Stomach smooth muscle (tissue), 2 donors: ENCODE data around the gene RFX1.
A peak's percentile ranks its signal among the peaks of the same experiment; 100 is the strongest.

ENCODE experiments used
- H3K27ac ChIP-seq: one replicate; pipeline ENCODE4 v1.7.0; 2013; ENCODE audit warnings: mild to moderate bottlenecking, low read length, inconsistent platforms
- H3K27me3 ChIP-seq, 2 donors: one replicate each; pipeline ENCODE4 v1.7.0; 2013; ENCODE audit warnings: low read length in 2 of 2; ENCODE audit not compliant: insufficient read depth in 2 of 2, control insufficient read depth in 1 of 2
- H3K36me3 ChIP-seq, 2 donors: one replicate each; pipeline ENCODE4 v1.7.0; 2013; ENCODE audit warnings: low read length in 2 of 2; ENCODE audit not compliant: control insufficient read depth in 2 of 2, insufficient read depth in 2 of 2
- H3K4me1 ChIP-seq: one replicate; pipeline ENCODE4 v1.7.0; 2013; ENCODE audit warnings: low read length; ENCODE audit not compliant: control insufficient read depth, insufficient read depth
- H3K4me3 ChIP-seq, 2 donors: one replicate each; pipeline ENCODE4 v1.7.0; 2013; ENCODE audit warnings: low read length in 2 of 2
- H3K9ac ChIP-seq, 2 donors: one replicate each; pipeline ENCODE4 v1.7.0; 2013; ENCODE audit warnings: low read length in 2 of 2, mild to moderate bottlenecking in 1 of 2
- H3K9me3 ChIP-seq, 2 donors: one replicate each; pipeline ENCODE4 v1.7.0; 2013; ENCODE audit warnings: low read length in 2 of 2; ENCODE audit not compliant: control insufficient read depth in 2 of 2
- donor health status: healthy.
- donor health status: Pancreatic carcinoma.

Gene RFX1

GRCh38 chr19:14004619-14005348 lies 1.3 kb downstream of the RFX1 start:
- H3K9me3 ChIP-seq, result no peaks in the 10 kb centered on the region
- H3K27me3 ChIP-seq, result no peaks in the 10 kb centered on the region
- H3K4me1 ChIP-seq, result peaks cover 25% of the 10 kb centered on the region
- no peaks in the 10 kb centered on the region for H3K36me3 ChIP-seq
- peak overlapping the region; percentile 42 to 56 for H3K9ac ChIP-seq
- peak overlapping the region; percentile 98 for H3K27ac ChIP-seq
- H3K4me3 ChIP-seq, result peak overlapping the region in 1 of 2 donors; percentile 94

DNA sequence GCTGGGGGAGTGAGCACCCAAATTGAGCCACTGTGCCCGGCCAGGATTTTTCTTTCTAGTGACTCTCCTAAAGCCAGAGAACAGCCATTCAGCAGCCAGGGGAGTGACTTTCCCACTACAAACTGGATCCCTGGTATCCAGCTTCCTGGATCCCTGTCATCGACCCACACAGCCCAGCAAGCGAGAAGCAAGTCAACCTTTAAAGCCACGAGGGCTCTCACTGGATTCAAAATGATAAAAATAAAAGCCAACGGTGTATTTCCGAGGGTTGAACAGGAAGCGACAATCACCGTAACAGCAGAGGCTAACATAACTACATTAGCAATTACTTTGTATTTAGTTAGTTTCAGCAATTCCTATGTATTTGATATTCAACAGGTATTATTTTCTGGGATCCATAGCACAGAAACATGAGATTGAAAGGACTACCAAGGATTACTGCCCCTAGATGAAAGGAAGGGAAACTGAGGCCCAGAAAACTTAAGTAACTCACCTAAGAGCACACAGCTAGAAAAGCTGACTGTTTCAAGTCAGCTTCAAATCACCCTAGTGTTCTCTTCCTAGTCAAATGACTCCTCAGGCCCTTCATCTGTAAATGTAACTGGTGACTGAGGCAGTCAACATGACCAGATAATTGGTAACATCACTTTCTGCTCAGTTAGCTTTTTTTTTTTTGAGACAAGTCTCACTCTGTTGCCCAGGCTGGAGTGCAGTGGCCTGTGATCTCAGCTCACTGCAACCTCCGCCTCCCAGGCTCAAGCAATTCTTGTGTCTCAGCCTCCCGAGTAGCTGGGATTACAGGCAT lies 2.7 kb downstream of the RFX1 start:
- Histone ChIP-seq H3K27ac (peak overlapping the region; percentile 0), H3K9me3 (no peaks in the 10 kb centered on the region), H3K4me1 (peaks cover 25% of the 10 kb centered on the region), H3K36me3 (no peaks in the 10 kb centered on the region), H3K27me3 (no peaks in the 10 kb centered on the region), H3K4me3 (no peak overlapping the region), H3K9ac (peak overlapping the region in 1 of 2 donors; percentile 6)

DNA sequence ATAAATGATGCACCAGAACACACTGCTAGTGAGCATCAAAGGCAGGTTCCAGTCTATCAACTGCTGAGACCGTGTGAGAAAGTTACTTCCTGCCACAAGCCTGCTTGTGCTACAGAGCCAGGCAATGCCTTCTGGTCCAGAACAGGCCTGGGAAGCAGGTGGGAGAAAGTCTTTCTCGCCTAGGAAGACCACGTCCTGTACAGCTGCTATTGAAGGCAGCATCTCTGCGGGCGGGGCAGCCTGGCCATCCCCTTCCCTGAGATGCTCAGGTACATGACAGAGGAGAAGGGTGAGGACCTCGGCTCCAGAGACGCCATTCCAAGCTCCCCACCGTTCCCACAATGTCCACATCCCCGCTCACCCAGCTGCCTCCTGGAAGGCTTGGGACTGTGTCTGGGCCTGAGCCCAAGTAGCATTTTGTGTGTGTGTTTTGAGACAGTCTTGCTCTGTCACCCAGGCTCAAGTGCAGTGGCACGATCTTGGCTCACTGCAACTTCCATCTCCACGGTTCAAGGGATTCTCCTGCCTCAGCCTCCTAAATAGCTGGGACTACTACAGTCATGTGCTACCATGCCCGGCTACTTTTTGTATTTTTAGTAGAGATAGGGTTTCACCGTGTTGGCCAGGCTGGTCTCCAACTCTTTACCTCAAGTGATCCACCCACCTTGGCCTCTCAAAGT lies 3.4 kb downstream of the RFX1 start:
- no peak overlapping the region for H3K9ac ChIP-seq
- peaks cover 25% of the 10 kb centered on the region for H3K4me1 ChIP-seq
- H3K27ac ChIP-seq, result peak overlapping the region; percentile 0
- no peaks in the 10 kb centered on the region for H3K27me3 ChIP-seq
- no peaks in the 10 kb centered on the region for H3K36me3 ChIP-seq
- no peaks in the 10 kb centered on the region for H3K9me3 ChIP-seq
- H3K4me3 ChIP-seq, result no peak overlapping the region

GRCh38 chr19:14000691-14001375 lies 5.3 kb downstream of the RFX1 start:
- Histone ChIP-seq H3K4me1 (peaks cover 23% of the 10 kb centered on the region), H3K36me3 (no peaks in the 10 kb centered on the region), H3K4me3 (no peak overlapping the region), H3K9me3 (no peaks in the 10 kb centered on the region), H3K27me3 (no peaks in the 10 kb centered on the region), H3K27ac (no peak overlapping the region), H3K9ac (no peak overlapping the region)

GRCh38 chr19:13999085-13999484 lies 7.0 kb downstream of the RFX1 start:
- no peak overlapping the region for H3K9ac ChIP-seq
- H3K27me3 ChIP-seq, result no peaks in the 10 kb centered on the region
- no peaks in the 10 kb centered on the region for H3K36me3 ChIP-seq
- peaks cover 13% of the 10 kb centered on the region for H3K4me1 ChIP-seq
- H3K4me3 ChIP-seq, result no peak overlapping the region
- no peak overlapping the region for H3K27ac ChIP-seq
- no peaks in the 10 kb centered on the region for H3K9me3 ChIP-seq

DNA sequence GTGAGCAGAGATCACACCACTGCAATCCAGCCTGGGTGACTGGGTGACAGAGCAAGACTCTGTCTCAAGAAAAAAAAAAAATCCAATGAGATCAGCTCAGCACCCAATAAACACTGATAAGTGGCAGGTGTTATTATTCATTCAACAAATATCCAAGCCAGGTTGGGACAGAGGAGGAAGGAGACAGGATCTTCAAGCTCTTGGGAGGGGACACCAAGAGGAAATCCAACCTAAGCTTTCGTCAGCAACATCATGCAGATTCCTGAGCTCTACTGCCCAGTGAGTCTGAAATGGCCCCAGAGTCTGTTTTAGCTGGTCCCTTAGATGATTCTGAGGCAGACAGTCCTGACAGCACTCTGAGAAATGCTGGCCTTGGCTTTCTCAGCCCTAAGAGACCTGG lies 7.7 kb downstream of the RFX1 start:
- no peak overlapping the region for H3K27ac ChIP-seq
- no peak overlapping the region for H3K9ac ChIP-seq
- H3K27me3 ChIP-seq, result no peaks in the 10 kb centered on the region
- H3K36me3 ChIP-seq, result no peaks in the 10 kb centered on the region
- H3K4me1 ChIP-seq, result peaks cover 13% of the 10 kb centered on the region
- no peaks in the 10 kb centered on the region for H3K9me3 ChIP-seq
- no peak overlapping the region for H3K4me3 ChIP-seq

- Histone ChIP-seq H3K27ac (no peak overlapping the region), H3K4me3 (no peak overlapping the region), H3K36me3 (peaks cover 2 to 5% of the 10 kb centered on the region in 2 donors), H3K9ac (no peak overlapping the region), H3K9me3 (no peaks in the 10 kb centered on the region), H3K27me3 (no peaks in the 10 kb centered on the region), H3K4me1 (peaks cover 5% of the 10 kb centered on the region)
Observed at GRCh38 chr19:13997631-13997962, 8.5 kb downstream of the RFX1 start.

- Histone ChIP-seq H3K4me3 (no peak overlapping the region), H3K9me3 (no peaks in the 10 kb centered on the region), H3K4me1 (peaks cover 3% of the 10 kb centered on the region), H3K9ac (no peak overlapping the region), H3K36me3 (peaks cover 5% of the 10 kb centered on the region in 2 donors), H3K27me3 (no peaks in the 10 kb centered on the region), H3K27ac (no peak overlapping the region)
Observed at GRCh38 chr19:13996928-13997630, 9.0 kb downstream of the RFX1 start.

DNA sequence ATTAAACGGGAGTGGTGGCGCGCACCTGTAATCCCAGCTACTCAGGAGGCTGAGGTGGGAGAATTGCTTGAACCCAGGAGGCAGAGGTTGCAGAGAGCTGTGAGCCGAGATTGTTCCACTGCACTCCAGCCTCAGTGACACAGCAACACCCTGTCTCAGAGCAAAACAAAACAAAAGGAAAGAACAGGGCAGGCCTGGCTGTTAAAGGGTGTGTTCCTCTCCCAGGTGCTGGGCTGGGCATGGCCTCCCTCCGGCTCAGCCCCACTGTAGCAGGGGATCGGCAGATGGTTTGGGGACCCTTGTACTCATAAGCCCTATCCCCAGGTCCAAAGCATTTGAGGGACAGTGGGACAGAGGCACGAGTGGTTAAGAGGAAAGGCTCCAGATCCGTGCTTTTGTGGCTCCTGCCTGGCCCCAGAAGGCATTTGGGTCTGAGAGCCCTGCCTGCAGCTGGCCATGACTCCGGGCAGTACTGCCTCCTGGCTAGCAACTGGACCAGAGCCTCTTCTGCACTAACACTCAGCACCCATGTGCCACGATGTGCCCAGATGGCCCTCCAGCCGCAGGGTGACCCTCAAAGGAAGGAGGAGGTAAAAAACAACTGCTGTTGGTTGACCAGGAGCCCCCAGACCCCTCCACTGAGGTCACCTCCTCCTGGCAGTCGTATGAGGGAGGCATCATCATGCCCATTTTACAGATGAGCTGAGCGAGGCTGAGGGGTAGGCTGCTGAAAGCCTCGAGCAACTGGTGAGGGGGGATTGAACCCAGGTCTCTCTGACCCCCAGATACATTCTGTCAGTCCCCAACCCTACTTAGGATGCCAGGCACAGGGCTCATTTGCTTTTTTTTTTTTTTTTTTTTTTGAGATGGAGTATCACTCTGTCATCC lies 10.0 kb downstream of the RFX1 start:
- Histone ChIP-seq H3K27ac (no peak overlapping the region), H3K36me3 (peaks cover 5% of the 10 kb centered on the region in 2 donors), H3K4me3 (no peak overlapping the region), H3K9me3 (no peaks in the 10 kb centered on the region), H3K4me1 (peaks cover 3% of the 10 kb centered on the region), H3K27me3 (no peaks in the 10 kb centered on the region), H3K9ac (no peak overlapping the region)
